D341Med (cell line): ENCODE data around the gene BARHL2.
A peak's percentile ranks its signal among the peaks of the same experiment; 100 is the strongest.

Experiments used
- DNase-seq: peaks from one replicate; pipeline ENCODE4 v3.0.0; 2012; ENCODE audit warnings: low spot score

Gene BARHL2

DNA sequence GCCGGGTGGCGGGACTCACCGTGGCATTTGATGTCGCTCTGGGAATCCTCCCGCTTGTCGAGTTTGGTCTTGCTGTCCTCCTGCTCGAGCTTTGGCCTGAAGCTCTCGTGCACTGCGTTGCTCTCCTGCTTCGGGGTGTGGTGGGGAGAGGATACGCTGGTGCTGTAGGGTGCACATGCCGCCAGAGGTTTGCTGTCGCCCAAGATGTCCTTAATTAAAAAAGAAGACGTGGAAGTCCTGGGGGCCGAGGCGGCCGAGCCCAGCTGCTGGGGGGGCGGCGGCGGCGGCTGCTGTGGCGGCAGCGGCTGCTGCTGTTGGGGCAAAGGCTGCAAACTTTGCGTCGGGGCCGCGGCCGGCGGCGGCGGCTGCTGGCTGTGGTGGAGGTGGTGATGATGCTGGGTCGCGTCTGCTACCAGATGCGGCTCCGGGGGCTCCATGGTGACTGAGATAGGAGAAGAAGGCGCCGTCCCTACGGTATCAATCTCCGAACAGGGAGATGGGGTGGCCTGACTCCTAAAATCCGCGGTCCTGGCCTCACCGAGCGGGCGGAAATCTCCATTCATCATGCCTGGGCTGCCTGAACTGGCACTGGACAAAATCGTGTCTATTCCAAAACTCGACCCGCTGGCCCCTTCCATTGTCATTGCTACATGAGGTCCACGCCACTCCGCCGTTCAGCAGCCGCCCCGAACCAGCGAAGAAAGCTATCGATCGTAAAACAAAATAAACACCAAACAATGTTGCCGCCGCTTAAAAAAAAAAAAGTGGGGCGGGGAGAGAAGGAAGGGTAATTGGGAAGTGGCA is at the start of gene BARHL2:
Gene BARHL2 (minus strand): TSS at position 751 of the 804 bp plus-strand sequence. CDS start 107 bp downstream, at position 644.
- peak; percentile 54 for DNase-seq

GRCh38 chr1:90763930-90764329 is 46.8 kb upstream of the BARHL2 start:
- DNase-seq, result no peak

DNA sequence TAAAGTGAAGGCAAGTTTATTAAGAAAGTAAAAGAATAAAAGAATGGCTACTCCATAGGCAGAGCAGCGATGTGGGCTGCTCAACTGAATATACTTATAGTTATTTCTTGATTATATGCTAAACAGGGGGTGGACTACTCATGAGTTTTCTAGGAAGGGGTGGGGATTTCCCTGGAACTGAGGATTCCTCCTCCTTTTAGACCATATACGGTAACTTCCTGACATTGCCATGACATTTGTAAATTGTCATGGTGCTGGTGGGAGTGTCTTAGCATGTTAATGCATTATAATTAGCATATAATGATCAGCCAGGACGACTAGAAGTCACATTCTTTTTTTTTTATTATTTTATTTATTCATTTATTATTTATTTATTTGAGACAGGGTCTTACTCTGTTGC is 46.4 kb upstream of the BARHL2 start:
- DNase-seq, result no peak

GRCh38 chr1:90761781-90762589 is 44.9 kb upstream of the BARHL2 start:
- DNase-seq, result peak; percentile 24

GRCh38 chr1:90761156-90761555 is 44.1 kb upstream of the BARHL2 start:
- no peak for DNase-seq

GRCh38 chr1:90753556-90753955 is 36.5 kb upstream of the BARHL2 start:
- DNase-seq, result no peak

- DNase-seq, result no peak
These were observed 31.6 kb upstream of the BARHL2 start for GRCh38 chr1:90748668-90749067.

- no peak for DNase-seq
These were observed 29.8 kb upstream of the BARHL2 start for GRCh38 chr1:90746857-90747256.

DNA sequence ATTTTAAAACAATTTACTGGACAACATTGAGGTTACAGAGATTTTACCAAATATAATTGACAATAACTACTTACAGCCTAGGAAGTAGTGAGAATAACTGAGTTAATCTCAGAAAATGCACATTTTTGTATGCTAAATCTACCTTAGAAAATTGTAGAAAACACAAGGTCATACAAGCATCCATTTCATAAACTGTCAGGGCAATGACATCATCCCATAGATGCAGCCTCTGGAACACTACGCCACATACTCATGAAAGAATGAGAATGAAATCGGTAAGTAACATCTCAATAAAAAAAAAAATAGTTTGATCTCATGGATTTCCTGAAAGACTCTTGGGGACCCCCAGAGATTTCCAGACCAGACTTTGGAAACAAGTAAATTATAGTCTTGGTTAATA is 28.9 kb upstream of the BARHL2 start:
- DNase-seq, result no peak

- no peak for DNase-seq
These were observed 15.0 kb upstream of the BARHL2 start for GRCh38 chr1:90732136-90732535.

GRCh38 chr1:90731382-90732050 is 14.4 kb upstream of the BARHL2 start:
- no peak for DNase-seq

DNA sequence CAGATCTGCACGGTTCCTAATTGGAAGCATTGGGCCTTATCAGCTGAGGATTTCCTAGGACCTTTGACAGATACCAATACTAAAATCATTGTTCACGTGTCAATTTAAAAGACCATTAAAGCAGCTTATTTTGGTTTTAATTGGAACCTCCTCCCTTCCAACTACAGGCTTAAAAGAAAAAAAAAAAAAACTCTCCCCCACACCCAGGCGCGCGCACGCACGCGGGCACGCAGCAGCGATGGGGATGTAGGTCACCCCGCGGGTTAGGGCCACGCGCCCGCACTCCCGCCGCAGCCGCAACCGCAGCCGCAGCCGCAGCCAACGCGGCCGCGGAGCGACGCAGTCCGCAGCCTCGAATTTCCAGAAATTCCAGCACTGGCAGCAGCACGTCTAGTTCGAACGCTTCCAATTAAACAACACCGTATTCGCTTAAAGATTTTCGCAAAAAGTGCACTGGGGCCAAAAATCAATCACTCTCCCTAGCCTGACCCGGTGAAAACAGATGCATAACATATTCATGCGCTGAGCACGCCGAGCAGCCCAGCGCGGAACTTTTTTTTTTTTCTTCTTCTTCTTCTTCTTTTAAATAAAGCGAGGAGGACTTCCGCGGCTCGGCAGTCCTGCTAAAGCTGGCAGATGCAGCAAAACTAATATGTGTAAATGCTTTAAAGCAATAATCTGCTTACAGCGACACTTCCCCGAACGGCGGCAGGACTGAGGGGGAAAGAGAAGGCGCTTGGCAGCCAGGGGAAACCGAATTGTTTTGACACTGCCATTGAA is 13.3 kb upstream of the BARHL2 start:
- peak; percentile 76 for DNase-seq

GRCh38 chr1:90729504-90730242 is 12.6 kb upstream of the BARHL2 start:
- DNase-seq, result no peak

GRCh38 chr1:90728502-90729287 is 11.6 kb upstream of the BARHL2 start:
- DNase-seq, result no peak

- no peak for DNase-seq
These were observed 10.9 kb upstream of the BARHL2 start for GRCh38 chr1:90727917-90728501.

DNA sequence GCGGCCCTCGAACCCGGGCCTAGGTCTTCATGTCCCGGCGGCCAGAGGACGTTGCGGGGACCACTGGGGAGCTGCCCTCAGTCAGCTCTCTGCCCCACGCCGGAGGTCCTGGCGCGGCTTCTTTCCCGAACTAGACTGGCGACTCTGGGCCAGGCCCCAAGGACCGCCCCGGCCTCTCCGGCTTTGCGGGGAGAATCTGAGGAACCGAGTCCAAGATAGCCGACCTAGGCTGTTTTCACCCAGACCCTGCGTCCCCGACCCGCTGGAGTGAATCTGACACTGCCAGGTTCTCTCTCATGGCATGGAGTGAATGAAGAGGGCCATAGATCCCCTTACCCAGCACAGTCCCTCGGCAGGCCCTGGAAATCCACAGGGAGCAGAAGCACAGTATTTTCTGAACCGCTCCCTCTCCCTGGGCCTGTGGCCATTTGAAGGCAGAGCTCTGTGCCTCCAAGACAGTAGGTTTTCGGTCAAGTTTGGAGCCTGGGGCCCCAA is 9.9 kb upstream of the BARHL2 start:
- no peak for DNase-seq

- no peak for DNase-seq
These were observed 9.4 kb upstream of the BARHL2 start for GRCh38 chr1:90726425-90726985.

GRCh38 chr1:90725657-90726424 is 8.7 kb upstream of the BARHL2 start:
- DNase-seq, result no peak
